GM23338 (cell line): ENCODE data around the gene IL6ST. TPM values are rescaled to one million over a fixed set of nuclear protein-coding genes. Genes with fewer than 3 reads are reported as not detected.

Source experiments
- ATAC-seq: fragments of 200-7000 bp; cut with Tn5 transposase; 3 replicates; pipeline ENCODE4 v1.9.1; 2020
- DNase-seq: peaks from one replicate; pipeline ENCODE4 v3.0.0-alpha.2; 2015; ENCODE audit warnings: low spot score
- H2AFZ ChIP-seq: fragments of 200-600 bp; sonication (generic); 2 replicates; pipeline ENCODE4 v1.8.0; 2016; ENCODE audit warnings: antibody characterized with exemption, mild to moderate bottlenecking, moderate library complexity
- H3F3A ChIP-seq: fragments of 200-600 bp; sonication (generic); replicated peaks from 2 replicates; pipeline ENCODE4 v1.8.0; 2017; ENCODE audit warnings: antibody characterized with exemption, mixed run types, low read depth
- H3K27ac ChIP-seq: fragments of 200-600 bp; sonication (generic); 2 replicates; pipeline ENCODE4 v1.6.1; 2016; ENCODE audit warnings: low read depth
- H3K27me3 ChIP-seq: fragments of 200-600 bp; sonication (generic); 2 replicates; pipeline ENCODE4 v1.8.0; 2016; ENCODE audit warnings: mild to moderate bottlenecking, mixed run types, moderate library complexity; ENCODE audit not compliant: insufficient read depth
- H3K36me3 ChIP-seq: fragments of 200-600 bp; sonication (generic); 2 replicates; pipeline ENCODE4 v1.8.0; 2016; ENCODE audit warnings: mild to moderate bottlenecking; ENCODE audit not compliant: insufficient read depth
- H3K4me1 ChIP-seq: fragments of 200-600 bp; sonication (generic); 2 replicates; pipeline ENCODE4 v1.8.0; 2016; ENCODE audit warnings: mild to moderate bottlenecking, moderate library complexity; ENCODE audit not compliant: insufficient read depth
- H3K4me2 ChIP-seq: fragments of 200-600 bp; sonication (generic); 2 replicates; pipeline ENCODE4 v1.7.1; 2017; ENCODE audit warnings: mixed run types
- H3K4me3 ChIP-seq: fragments of 200-600 bp; sonication (generic); 2 replicates; pipeline ENCODE4 v1.6.1; 2016; ENCODE audit warnings: mixed run types
- H3K79me2 ChIP-seq: fragments of 200-600 bp; sonication (generic); replicated peaks from 2 replicates; pipeline ENCODE4 v1.8.0; 2017; ENCODE audit warnings: mild to moderate bottlenecking; ENCODE audit not compliant: insufficient read depth
- H3K9me2 ChIP-seq: fragments of 200-600 bp; sonication (generic); 2 replicates; pipeline ENCODE4 v1.8.0; 2017; ENCODE audit not compliant: insufficient read depth
- H4K20me1 ChIP-seq: fragments of 200-600 bp; sonication (generic); replicated peaks from 2 replicates; pipeline ENCODE4 v1.8.0; 2017; ENCODE audit warnings: mild to moderate bottlenecking; ENCODE audit not compliant: insufficient read depth
- H3K27ac Mint-ChIP-seq: 2 replicates; pipeline ENCODE4 v1.8.0; 2020; ENCODE audit warnings: inconsistent platforms, mild to moderate bottlenecking, moderate library complexity, mixed read lengths
- H3K27me3 Mint-ChIP-seq: 3 replicates; pipeline ENCODE4 v1.8.0; 2022; ENCODE audit warnings: low read depth, mild to moderate bottlenecking, moderate library complexity, mixed read lengths, inconsistent platforms; ENCODE audit not compliant: insufficient read depth, poor library complexity
- H3K36me3 Mint-ChIP-seq: 3 replicates; pipeline ENCODE4 v1.8.0; 2021; ENCODE audit warnings: low read depth, mild to moderate bottlenecking, inconsistent platforms, moderate library complexity, mixed read lengths
- H3K4me1 Mint-ChIP-seq: 3 replicates; pipeline ENCODE4 v1.8.0; 2020; ENCODE audit warnings: mild to moderate bottlenecking, inconsistent platforms, mixed read lengths
- H3K4me3 Mint-ChIP-seq: 3 replicates; pipeline ENCODE4 v1.8.0; 2021; ENCODE audit warnings: moderate library complexity, mild to moderate bottlenecking, inconsistent platforms, mixed read lengths
- H3K9me3 Mint-ChIP-seq: 3 replicates; pipeline ENCODE4 v1.8.0; 2020; ENCODE audit warnings: moderate library complexity, mild to moderate bottlenecking, inconsistent platforms, mixed read lengths
- CTCF ChIP-seq, 2 experiments: fragments of 200-600 bp in 1 of 2; sonication (generic) in 1 of 2; conservative IDR thresholded peaks; 2 replicates each; pipeline versions ENCODE4 v1.5.1 to v1.6.1; 2016 to 2017; ENCODE audit warnings: antibody characterized with exemption in 2 of 2, low read depth in 2 of 2, mild to moderate bottlenecking in 2 of 2, moderate library complexity in 1 of 2
- EZH2 ChIP-seq: fragments of 200-600 bp; sonication (generic); IDR thresholded peaks from one replicate; pipeline ENCODE4 v1.8.0; 2017; ENCODE audit warnings: antibody characterized with exemption, mild to moderate bottlenecking, low read depth; ENCODE audit not compliant: unreplicated experiment
- NANOG ChIP-seq: IDR thresholded peaks from 2 replicates; pipeline ENCODE4 v1.6.1; 2016; ENCODE audit warnings: antibody characterized with exemption, borderline replicate concordance
- REST ChIP-seq: IDR thresholded peaks from one replicate; pipeline ENCODE4 v1.6.1; 2018; ENCODE audit warnings: antibody characterized with exemption; ENCODE audit not compliant: unreplicated experiment
- ZNF331 ChIP-seq: fragments of 250-450 bp; sonication (Bioruptor Pico); IDR thresholded peaks from 2 replicates; pipeline ENCODE4 v1.5.0; 2020; ENCODE audit warnings: low read depth, mild to moderate bottlenecking, moderate library complexity
- ZNF462 ChIP-seq: fragments of 250-450 bp; sonication (Bioruptor Pico); IDR thresholded peaks from 2 replicates; pipeline ENCODE4 v1.5.0; 2020; ENCODE audit warnings: mild to moderate bottlenecking, moderate library complexity
- long read RNA-seq: library from polyadenylated mRNA; unstranded; transcript quantifications from one replicate; pipeline ENCODE4 v2.0.0, GENCODE V29; 2020; ENCODE audit not compliant: unreplicated experiment
- polyA plus RNA-seq: library from polyadenylated mRNA; unstranded; fragments of >200 nt; fragmentation: Nextera tagmentation; extraction: Ambion mirVana; gene quantifications from 2 replicates; pipeline ENCODE4 v1.2.1, GENCODE V29; 2016
- total RNA-seq: library from RNA; depleted of rRNA; stranded (reverse); fragments of >200 nt; shearing (Covaris generic); gene quantifications from 2 replicates; pipeline ENCODE4 v1.2.3, GENCODE V29; 2014; rRNA removed

The IL6ST gene
- total RNA-seq (9.8 and 11.3 TPM in 2 replicates), polyA plus RNA-seq (5.0 and 6.7 TPM in 2 replicates)
- long read RNA-seq, full-length matches to known transcripts = 2 of 10 reads
- long read RNA-seq, partial matches to known transcripts = 0 of 10 reads
- long read RNA-seq, other reads (novel, unspliced or antisense) = 8 of 10 reads

GRCh38 chr5:55994495-55994997 lies at the start of gene IL6ST:
TSS of gene IL6ST (minus strand) at chr5:55994963. CDS start at chr5:55976278, 18,685 bp downstream.
- TF ChIP-seq REST = no peak
- TF ChIP-seq ZNF462 = no peak
- TF ChIP-seq NANOG = no peak
- TF ChIP-seq EZH2 = no peak
- no peak for TF ChIP-seq ZNF331 (CRISPR knock-in tag)
- TF ChIP-seq CTCF (conservative IDR thresholded peaks at IDR 0.05; ENCODE audit: low read depth in 2 of 2) = no peak
- Mint-ChIP-seq H3K4me3 (peak within 1 kb of the TSS; percentile 94), H3K36me3 (no peaks in the 10 kb centered on the region; the same call in 2 of the 3 replicates), H3K27me3 (peaks cover 7% of the 10 kb centered on the region), H3K9me3 (no peaks in the 10 kb centered on the region), H3K4me1 (peaks cover 26% of the 10 kb centered on the region; the same call in 2 of the 3 replicates), H3K27ac (peak within 1 kb of the TSS; percentile 97)
- DNase-seq (peak; percentile 89), ATAC-seq (peak; percentile 80)
- Histone ChIP-seq H3K36me3 (no peaks in the 10 kb centered on the region), H3F3A (no peaks in the 10 kb centered on the region), H3K27ac (peak within 1 kb of the TSS; percentile 86), H3K9me2 (no peaks in the 10 kb centered on the region), H2AFZ (peak within 1 kb of the TSS; percentile 91), H3K4me3 (peak within 1 kb of the TSS; percentile 82), H3K4me2 (peak within 1 kb of the TSS; percentile 95), H3K79me2 (peaks cover 29% of the 10 kb centered on the region), H4K20me1 (no peaks in the 10 kb centered on the region), H3K27me3 (no peaks in the 10 kb centered on the region), H3K4me1 (peaks cover 23% of the 10 kb centered on the region)
